Activated CD8-positive, alpha-beta memory T cell treated with anti-CD3 and anti-CD28 coated beads, Interleukin-2, amount 10 ng/mL, durations not matched to agents 7 days and 5 days (primary cell): ENCODE results near the gene KRTAP10-5. TPM values are rescaled to one million over a fixed set of nuclear protein-coding genes. Genes with fewer than 3 reads are reported as not detected.

Experiments
- total RNA-seq, 2 experiments: library from RNA; stranded (reverse); gene quantifications; one replicate each; pipeline ENCODE4 v1.2.3, GENCODE V29; 2021

KRTAP10-5 gene
- total RNA-seq, 2 experiments from 2014 or later = not detected

Other genes with a start within 250 kb of the KRTAP10-5 start
- 10 to 100 TPM; 14.8 to 15.3 TPM for gene CFAP410, start 241.2 kb downstream of the KRTAP10-5 start, total RNA-seq
- gene TRPM2, start 227.0 kb downstream of the KRTAP10-5 start, total RNA-seq = 10 to 100 TPM; 21.2 to 32.7 TPM
- 1 to 10 TPM; 2.3 to 3.9 TPM for gene LRRC3, start 125.1 kb downstream of the KRTAP10-5 start, total RNA-seq
- not detected for gene KRTAP10-1, start 40.4 kb downstream of the KRTAP10-5 start, total RNA-seq
- gene KRTAP10-2, start 29.1 kb downstream of the KRTAP10-5 start, total RNA-seq = not detected
- not detected for gene KRTAP10-3, start 21.8 kb downstream of the KRTAP10-5 start, total RNA-seq
- gene KRTAP10-4, start 6.9 kb downstream of the KRTAP10-5 start, total RNA-seq = not detected
- not detected for gene KRTAP10-6, start 11.9 kb upstream of the KRTAP10-5 start, total RNA-seq
- gene KRTAP10-7, start 20.0 kb upstream of the KRTAP10-5 start, total RNA-seq = not detected
- not detected for gene KRTAP10-8, start 31.5 kb upstream of the KRTAP10-5 start, total RNA-seq
- not detected for gene KRTAP10-9, start 46.5 kb upstream of the KRTAP10-5 start, total RNA-seq
- gene KRTAP10-10, start 56.8 kb upstream of the KRTAP10-5 start, total RNA-seq = not detected
- not detected for gene KRTAP10-11, start 65.8 kb upstream of the KRTAP10-5 start, total RNA-seq
- gene KRTAP12-4, start 74.1 kb upstream of the KRTAP10-5 start, total RNA-seq = not detected
- gene KRTAP12-3, start 77.3 kb upstream of the KRTAP10-5 start, total RNA-seq = not detected
- not detected for gene KRTAP12-2, start 86.3 kb upstream of the KRTAP10-5 start, total RNA-seq
- gene KRTAP12-1, start 101.6 kb upstream of the KRTAP10-5 start, total RNA-seq = not detected
- gene KRTAP10-12, start 116.6 kb upstream of the KRTAP10-5 start, total RNA-seq = not detected
- gene TSPEAR, start 131.0 kb upstream of the KRTAP10-5 start, total RNA-seq = not detected
- gene UBE2G2, start 221.2 kb upstream of the KRTAP10-5 start, total RNA-seq = 100 to 1,000 TPM; 103 to 121 TPM
- gene SUMO3, start 237.5 kb upstream of the KRTAP10-5 start, total RNA-seq = 10 to 100 TPM; 86.1 to 93.7 TPM